RCC 7860 (cell line): Measurements from ENCODE around the gene STAT6.
"Not testable (repeated sequence)": the region's sequence is repeated elsewhere in the genome, so short reads cannot be mapped to it uniquely, and the experiment has no call there.

Source experiments
- DNase-seq: peaks from one replicate; pipeline ENCODE4 v3.0.0-alpha.2; 2015; ENCODE audit warnings: low spot score
- FAIRE-seq: peaks from 2 replicates; lab custom pipeline; 2012; peaks lifted over from hg19 to GRCh38; lab: Jason Lieb, UNC

STAT6 gene

GRCh38 chr12:57127101-57127725 lies 16.1 kb upstream of the STAT6 start:
- FAIRE-seq = no peak
- DNase-seq = peak; percentile 41

GRCh38 chr12:57126561-57126960 lies 15.4 kb upstream of the STAT6 start:
- DNase-seq = no peak
- FAIRE-seq = no peak

DNA sequence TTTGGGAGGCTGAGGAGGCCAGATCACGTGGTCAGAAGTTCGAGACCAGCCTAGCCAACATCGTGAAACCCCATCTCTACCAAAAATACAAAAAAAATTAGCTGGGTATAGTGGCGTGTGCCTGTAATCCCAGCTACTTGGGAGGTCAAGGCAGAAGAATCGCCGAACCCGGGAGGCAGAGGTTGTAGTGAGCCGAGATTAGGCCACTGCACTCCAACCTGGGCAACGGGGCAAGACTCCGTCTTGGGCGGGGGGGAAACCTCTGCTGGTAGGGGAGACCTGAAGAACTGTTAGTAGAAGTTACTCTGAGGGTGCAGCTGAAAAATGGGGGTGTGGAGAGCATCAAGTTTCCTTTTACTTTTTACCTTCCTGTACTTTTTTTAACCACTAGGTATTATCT lies 14.9 kb upstream of the STAT6 start:
- no peak for DNase-seq
- FAIRE-seq = no peak

DNA sequence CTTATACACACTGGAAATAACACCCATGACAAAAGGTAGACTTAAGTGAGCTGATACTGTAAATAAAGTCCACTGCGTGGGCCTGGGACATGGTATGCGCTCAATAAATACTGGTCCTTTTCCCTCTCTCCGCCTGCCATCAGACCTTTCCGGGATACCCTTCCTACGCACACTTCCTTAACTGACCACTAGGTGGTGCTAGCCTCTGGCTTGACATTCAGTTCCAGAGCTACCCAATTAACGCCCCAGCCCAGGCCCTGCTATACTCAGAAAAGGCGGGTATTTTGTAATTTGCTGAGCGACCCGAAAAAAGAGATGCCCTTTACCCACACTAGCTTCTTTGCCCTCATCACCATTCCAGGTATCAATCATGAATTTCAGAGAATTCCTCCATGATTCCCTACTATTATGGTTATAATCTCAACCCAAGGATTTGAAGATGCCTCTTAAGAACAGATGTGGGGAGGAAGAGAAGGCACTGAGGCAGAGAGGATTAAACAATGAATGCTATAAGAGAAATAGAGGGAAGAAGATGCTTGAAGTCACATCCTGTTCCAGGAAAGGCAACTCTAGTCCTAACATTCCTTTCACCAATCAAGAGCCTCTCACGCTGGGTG lies 13.2 kb upstream of the STAT6 start:
- DNase-seq = peak; percentile 50
- no peak for FAIRE-seq

DNA sequence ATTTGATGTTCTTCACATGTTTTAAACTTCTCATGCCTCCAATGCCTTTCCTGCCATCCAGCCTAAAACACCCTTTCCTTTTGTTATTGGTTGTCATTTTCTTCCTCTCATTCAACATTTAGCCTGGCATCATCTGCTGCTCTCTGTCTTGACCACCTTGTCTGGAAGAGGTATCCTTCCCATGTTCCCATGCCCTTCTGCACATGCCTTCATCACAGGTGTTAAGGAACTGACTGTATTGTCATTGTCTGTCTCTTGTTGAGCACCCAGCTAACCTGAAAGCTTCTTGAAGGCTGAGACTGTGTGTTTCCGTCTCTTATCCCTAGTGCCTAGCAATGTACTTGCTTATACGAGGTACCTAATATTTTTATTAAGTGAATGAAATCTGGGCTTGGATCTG lies 12.7 kb upstream of the STAT6 start:
- no peak for DNase-seq
- no peak for FAIRE-seq

- not testable (repeated sequence) for FAIRE-seq
These were observed 9.6 kb upstream of the STAT6 start for GRCh38 chr12:57120718-57121117.

GRCh38 chr12:57119294-57120085 lies 8.3 kb upstream of the STAT6 start:
- FAIRE-seq (no peak), DNase-seq (no peak)

More at GRCh38 chr12:57120718-57121117, 9.6 kb upstream of the STAT6 start:
- DNase-seq = not testable (repeated sequence)

DNA sequence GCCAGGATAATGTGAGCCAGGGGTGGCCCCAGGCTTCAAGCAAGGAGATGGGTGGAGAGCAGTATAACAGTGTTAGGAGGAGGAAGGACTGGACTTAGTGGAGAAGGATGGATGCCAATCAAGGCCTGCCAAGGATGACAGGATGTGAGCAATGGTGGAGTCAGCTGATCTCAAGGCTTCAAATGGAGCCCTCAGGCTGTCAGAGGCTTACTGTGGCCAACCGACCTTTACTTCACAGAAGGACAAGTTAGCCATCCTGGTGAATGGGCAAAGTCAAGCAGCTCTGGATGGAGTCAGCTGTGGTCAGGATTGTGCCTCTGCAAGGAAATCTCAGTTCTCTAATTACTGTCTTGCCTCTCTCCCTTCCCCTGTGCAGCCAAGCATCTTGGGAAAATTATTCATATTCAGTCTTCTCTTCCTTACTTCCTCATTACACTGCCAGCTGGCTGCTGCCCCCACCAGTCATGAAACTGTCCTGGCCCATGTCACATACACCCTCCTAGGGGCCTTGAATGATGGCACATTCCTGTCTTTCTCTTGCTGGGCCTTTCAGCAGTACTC lies 7.6 kb upstream of the STAT6 start:
- FAIRE-seq (no peak), DNase-seq (peak; percentile 76)

- FAIRE-seq (no peak), DNase-seq (no peak)
These were observed 5.6 kb upstream of the STAT6 start for GRCh38 chr12:57116580-57117281.

DNA sequence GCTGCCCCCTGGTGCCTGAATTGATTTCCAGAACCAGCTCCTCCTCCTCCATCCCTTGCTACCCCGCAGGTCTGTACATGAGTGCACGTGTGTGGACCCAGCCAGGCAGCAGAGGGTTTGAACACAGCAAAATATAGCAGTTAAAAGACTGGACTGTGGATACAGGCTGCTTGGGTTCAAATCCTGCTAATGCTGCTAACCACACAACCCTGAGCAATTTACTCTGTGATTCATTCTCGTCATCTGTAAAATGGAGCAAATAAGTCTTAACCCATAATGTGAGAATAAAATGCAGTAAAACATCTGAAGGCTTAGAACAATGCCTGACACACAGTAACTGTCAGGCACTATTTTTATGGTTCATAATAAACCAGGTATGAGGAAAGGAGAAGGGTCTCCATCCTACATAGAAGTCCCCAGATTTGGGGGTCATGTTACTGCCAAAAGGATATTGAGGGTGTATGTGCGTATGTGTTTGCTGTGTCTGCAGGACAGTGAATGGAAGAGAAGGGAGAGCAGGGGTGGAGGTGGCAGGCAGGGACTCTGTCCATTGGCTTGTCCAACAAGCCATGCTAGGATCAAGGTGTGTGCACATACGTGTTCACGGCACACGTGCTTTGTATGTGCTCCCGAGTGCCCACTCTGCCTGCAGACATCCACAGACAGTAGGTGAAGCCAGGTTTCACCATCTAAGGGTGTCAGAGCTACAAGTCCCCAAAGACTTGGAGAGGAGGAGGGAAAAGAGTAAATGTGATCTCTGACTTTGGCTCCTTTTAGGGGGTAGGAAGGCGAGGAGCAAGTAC lies 1.5 kb upstream of the STAT6 start:
- no peak for FAIRE-seq

DNA sequence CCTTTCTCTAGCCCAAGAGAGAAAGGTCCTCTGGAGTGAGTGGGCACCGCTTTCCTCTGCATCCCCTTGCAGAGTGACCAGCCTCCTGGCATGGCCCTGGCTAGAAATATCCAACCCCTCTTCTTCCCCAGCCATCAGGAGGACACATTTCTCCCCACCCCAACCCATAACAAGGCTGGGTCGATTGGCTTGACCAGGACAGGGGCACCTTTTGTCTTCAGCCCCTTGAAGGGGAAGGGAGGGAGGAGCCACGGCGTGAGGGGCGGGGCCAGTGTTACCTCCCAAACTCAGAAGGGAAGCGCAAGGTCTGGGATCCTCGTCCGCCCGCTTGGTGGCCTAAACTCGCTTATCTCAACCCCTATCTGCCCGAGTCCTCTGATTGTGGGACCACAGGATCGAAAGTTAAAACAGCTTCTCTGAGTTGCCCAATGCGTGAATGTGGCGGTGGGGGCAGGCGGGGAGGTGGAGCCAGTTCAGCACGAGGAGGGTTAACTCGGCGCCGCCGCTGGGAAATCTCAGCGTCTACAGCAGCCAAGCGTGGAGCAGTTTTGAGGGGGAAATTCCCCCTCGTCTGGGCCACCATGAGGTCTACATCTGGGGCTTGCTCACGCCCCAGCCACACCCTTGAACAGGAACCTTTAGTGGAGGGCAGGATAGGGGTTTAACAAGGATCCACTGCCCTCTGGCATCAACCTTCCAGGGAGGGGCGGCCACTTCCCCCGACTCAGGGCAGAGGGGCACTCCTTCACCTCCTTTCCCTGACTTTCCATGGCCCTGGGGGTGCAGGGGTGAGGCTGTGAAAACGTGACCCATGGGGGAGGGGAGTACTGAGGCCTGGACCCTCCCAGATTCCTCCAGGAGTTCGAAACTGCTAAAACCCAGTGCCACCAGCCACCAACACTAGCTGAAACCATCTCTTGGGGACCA lies 795 bp downstream of the STAT6 start:
- FAIRE-seq = no peak

More for the DNA sequence above, 1.5 kb upstream of the STAT6 start:
- DNase-seq = no peak

DNA sequence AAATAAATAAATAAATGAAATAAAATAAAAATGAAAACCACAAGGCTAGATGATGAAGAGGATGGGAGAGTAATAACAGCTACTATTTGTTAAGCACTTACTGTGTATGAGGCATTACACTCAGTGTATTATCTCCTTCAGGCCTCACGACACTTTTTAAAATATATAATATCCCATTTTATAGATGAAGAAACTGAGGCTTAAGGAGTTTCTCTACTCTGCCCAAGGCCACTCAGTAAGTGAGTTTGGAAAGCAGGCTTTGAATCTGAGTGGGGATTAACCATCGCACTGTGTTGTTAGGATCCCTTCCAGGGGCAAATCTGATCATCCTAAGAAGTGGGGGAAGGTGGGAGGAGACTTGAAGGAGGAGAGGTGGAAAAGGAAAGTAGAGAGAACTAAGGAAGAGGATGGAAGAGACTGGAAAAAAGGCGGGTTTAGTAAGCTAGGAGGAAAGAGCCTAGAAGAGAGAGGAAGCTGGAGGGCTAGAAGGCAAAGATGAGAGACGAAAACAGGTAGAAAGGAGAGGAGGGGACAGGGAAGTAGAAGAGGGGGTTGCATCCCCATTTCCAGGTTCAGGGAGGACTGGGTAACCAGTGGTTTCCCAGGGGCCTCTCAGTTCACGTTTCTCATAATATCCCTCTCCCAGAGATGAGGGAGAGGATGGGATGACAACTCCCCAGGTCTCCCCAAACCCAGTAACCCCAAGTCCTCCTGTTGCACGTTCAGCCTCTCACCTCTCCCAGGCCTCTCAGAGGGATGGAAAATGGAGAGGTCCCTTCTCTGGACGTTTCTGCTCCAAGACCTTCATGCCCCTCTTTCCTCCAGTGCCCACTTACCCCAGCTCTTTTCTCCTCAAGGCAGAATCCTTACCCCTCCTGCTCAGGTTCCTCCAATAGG lies 1.7 kb downstream of the STAT6 start:
- no peak for FAIRE-seq
- no peak for DNase-seq

More for the DNA sequence above, 795 bp downstream of the STAT6 start:
- DNase-seq = peak; percentile 53

DNA sequence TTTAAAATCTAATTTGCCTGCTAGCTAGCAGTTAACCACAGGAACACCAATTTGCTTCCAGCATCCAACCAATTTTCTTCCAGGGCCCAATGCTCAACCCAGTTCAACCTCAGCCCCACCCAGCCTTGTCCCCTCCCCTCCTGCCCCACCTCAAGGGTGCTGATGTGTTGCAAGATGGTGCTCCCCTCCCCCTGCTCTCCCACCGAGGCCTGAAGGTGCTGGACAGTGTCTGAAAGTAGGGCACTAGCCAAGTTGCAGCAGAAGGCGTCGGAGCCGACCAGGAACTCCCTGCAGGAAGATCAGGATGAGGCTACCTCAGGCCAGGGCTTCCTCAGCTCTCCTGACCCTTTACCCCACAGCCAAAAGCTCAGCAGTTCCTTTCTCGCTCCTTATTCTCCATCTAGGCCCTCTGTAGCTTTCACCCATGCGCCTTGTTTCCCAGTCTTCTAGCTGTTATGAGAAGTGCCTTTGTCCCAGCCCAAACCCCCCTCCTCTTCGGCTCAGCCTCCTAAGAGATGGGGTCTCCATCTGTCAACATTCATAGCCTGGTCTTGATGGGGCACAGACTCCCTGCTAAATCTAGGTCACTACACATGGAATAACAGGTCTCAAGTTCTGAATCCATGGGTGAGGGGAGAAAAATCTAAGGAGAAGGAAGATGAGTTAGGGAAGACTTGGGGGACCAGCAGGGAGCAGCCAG lies 3.6 kb downstream of the STAT6 start:
- DNase-seq (no peak), FAIRE-seq (no peak)

GRCh38 chr12:57106021-57106708 lies 5.0 kb downstream of the STAT6 start:
- FAIRE-seq = no peak
- no peak for DNase-seq

DNA sequence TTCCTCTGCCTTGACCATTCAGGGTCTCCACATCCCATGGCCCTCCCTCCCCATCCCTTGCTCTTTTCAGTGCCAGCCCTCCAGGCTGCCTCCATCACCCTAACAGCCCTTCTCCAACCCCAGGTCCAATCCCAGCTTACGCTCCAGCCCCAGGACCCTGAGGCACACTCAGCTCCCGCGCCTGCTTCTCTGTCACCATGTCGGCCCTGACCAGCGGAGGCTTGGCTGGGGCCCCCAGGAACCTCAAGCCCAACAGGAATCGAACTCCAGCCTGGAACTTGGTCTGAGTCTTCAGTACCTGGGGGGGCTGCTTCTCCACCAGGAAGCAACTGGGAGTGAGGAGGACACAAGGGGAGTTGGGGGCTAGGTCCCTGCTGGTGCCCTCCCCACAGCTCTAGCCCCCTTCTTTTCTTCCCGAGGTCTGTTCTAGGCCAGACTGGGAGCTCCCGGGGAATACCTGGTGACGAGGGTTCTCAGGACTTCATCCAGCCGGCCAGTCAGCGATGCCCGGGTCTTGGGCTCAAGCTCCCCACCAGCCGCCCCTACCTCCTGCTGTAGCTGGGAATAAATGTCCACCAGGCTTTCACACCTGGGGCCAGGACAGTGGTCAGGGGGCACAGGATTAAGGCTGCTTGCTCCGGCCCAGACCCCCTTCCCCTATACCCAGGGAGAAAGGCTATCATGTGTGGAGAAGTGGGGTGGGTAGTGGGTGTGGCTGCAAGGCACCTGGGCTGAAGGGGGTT lies 6.0 kb downstream of the STAT6 start:
- DNase-seq = no peak
- FAIRE-seq = no peak

DNA sequence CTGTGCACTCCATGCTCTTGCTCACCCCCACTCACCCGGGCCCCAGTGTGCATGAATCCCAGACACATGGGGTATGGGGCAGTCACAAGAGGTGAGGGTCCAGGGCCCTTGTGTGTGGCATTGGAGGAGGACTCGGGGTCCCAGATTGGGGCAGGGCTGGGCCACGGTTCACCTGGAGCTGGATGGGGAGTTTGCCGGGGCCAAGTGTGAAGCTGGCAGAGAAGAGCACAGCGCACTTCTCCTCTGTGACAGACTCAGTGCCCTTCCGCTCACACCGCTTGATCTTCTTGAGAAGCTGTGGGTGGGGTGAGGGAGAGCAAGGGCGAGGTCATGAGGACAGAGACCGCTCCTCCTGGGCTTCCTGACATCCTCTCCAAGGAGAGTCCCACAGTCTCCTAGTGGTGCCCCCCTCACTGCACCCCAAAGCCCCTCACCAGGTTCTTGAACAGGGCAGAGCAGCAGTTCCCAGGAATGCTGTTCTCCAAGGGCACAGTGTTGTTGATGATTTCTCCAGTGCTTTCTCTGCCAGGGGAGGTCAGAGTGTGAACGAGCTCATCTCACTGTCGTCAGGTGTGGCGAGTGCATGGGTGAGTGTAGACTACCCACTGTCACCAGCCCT lies 6.8 kb downstream of the STAT6 start:
- DNase-seq (no peak), FAIRE-seq (no peak)
